Measurements from ENCODE around the gene FAM78A.
"Not testable (repeated sequence)": the region's sequence is repeated elsewhere in the genome, so short reads cannot be mapped to it uniquely, and the experiment has no call there.

Gene FAM78A

GRCh38 chr9:131236161-131236560, 40.1 kb downstream of the FAM78A start:
- DNase-seq, result no peak

DNA sequence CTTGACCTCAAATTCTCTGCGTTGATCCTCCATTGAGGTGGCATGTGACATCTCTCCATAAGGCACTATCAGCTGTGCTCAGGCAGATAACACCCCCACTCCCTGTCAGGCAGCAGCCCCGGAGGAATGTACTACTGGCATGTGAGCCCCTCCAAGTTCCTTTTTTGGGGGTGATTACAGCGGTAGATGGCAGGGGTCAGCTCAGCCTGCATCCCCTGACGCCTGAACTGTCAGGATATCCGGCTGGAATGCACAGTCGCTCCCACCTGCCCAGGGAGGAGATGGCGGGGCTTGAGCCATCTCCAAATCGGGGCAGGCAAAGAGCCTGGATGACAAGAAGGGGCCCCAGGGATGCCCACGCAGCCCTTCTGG, 40.8 kb downstream of the FAM78A start:
- no peak for DNase-seq

GRCh38 chr9:131234799-131235479, 41.4 kb downstream of the FAM78A start:
- no peak for DNase-seq

GRCh38 chr9:131233995-131234394, 42.3 kb downstream of the FAM78A start:
- no peak for DNase-seq

DNA sequence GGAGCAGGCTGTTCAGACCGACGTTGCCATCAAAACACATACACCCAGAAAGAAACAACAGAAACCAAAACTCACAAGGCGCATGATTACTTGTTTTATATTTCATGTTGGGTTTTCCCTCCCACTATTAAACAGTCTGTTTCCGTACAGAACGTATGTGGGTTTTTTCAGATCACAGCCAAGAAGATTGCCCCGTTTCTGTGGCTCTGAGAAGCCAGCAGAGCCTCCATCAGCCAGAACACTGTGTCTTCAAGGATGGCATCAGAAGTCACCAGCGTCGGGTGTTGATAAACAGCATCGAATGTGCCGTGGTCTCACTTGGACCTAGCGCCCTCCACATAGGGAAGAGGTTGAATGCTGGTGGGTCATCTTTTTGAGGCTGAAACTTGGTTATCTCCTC, 42.8 kb downstream of the FAM78A start:
- DNase-seq, result no peak

DNA sequence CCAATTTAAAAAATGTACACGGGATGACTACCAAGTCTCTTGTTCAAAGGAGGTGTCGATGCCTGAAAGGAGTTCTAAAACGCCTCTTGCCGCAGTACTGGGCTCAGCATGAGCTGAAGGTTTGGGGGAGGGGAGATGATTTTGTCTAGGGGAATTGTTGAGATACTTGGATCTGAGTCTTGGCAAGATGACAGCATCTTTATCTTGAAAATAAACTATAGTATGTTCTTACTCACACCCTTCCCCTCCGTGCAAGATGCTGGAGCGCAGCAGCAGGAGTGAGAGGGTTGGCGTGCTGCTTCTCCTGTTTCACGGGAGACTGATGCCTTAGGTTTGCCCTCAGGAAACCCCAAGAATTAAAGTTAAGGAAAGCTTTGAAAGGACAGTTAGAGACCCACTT, 47.3 kb downstream of the FAM78A start:
- DNase-seq, result no peak

GRCh38 chr9:131227959-131228460, 48.3 kb downstream of the FAM78A start:
- DNase-seq, result no peak

DNA sequence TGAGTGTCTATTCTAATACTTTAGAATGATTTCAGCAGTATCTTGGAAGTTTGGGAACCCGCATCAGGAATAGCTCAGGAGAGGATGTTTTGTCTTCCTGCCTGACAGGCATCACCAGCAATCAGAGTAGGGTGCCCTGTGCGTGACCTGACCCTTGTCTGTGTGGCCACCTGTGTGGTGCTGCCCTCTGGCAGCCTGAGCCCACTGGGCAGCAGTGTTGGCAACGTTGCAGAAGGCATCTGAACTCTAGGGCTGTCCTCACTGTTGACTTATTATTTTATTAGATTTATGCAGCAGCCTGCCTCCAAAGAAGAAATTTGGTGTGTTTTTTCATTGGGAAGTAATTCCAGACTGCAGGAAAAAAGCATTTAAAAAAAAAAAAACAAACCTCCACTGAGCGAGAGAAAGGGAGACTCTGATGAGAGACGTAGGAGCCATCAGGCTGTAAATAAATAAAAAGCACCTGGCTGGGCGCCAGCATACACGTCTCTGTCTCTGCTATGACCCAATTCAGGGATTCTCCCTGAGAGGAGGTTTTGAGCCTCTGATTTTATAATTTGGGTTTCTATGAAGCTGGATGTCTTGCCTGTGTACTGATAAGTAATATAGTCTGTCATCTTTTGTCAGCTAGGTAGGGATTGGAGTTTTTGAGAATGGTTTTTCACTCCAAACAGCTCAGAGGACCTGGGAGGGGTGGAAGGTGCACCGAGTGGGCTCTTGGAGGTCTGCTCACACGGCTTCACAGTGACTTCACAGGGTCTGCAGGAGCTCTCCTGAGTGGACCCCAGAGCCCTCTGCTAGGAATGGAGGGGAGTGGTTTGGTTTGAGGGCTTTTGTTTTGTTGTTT, 49.0 kb downstream of the FAM78A start:
- DNase-seq, result no peak

DNA sequence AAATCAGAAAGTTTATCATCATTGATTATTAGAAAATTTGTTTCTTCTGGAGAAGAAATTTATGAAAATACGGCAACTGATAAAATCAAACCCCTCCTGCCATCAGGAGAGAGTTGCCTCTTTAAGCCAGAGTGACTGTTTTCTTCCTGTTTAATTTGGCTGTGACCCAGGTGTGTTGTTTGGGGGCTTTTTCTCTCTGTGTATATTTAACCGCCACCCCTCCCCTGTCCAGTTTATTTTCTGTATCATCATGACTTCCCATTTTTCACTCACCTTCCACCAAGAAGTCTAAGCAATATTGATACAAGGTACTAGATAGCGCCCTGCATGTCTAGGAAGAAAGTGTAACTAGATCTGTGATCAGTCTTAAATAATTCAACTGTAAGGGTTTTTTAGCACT, 50.1 kb downstream of the FAM78A start:
- no peak for DNase-seq

- DNase-seq, result no peak
These were observed 53.9 kb downstream of the FAM78A start for GRCh38 chr9:131222460-131222859.

GRCh38 chr9:131220485-131220884, 55.8 kb downstream of the FAM78A start:
- no peak for DNase-seq

- no peak for DNase-seq
These were observed 57.9 kb downstream of the FAM78A start for GRCh38 chr9:131218370-131218769.

DNA sequence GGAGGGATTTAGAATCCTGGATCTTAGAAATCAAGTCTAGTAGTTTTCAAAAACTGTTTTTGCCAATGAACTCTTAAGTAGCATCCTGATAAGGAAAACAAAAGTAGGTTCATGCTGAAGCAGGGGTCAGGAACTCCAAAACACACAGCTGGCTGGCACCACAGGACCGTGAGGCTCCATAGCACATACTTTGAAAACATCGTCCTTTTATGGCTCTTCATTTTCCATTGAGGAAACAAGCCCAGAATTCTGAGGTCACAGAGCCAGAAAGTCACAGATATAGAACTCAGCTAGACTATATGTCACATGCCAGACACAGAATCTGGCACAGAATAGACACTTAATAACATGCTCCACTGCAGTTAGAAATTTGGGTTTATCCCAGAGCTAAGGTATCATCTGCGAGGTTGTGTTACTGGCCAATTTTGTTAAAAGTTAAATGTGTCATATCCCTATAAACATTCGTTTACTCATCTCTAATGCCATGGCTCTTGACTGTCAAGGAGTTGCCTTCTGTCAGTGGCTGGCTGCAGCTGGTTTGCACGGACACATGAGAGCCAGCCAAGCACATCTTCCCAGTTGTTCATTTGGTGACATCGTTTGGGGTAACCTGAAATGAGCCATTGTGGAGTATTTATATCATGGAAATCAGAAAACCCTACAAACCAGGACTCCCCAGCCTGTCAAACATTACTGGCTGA, 58.8 kb downstream of the FAM78A start:
- DNase-seq, result no peak

DNA sequence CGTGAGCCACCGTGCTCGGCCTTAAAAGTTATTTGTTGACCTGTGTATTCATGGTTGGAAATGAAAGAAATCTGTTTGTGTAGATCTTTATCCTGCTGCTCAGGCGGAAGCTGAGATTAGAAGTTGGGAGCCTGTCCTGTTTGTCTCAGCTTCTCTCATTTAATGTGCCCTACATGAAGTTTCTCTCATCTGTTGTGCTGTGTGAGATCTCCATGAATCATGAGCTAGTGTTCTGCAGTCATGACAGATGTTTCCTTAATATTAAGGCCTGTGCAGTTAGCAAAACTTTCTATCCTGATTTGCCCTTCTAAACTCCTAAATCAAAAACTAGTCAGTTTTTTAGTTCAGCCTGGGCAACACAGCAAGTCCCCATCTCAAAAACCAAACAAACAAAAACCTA, 59.5 kb downstream of the FAM78A start:
- no peak for DNase-seq

DNA sequence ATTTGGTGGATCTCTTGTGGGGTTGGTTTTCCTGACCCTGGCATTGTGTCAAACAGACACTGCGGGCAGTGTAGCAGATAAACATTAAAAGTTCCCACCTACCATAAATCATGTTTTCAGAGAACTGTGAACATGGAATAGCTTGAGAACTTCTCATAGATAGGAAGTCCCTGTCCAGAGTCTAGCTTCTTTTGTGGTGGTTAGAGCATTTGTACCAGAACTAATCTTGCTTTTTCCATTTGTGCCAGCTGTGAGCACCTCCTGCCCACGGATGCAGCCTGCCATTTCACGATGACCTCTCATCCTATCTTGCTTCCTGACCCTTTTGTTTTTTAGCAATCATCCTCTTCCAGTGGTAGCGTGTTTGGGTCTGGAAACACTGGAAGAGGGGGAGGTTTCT, 61.4 kb downstream of the FAM78A start:
- DNase-seq, result no peak

GRCh38 chr9:131214286-131214856, 61.9 kb downstream of the FAM78A start:
- DNase-seq, result no peak

GRCh38 chr9:131211920-131212319, 64.4 kb downstream of the FAM78A start:
- not testable (repeated sequence) for DNase-seq
